ENCODE data around the gene PIK3C2G.

The PIK3C2G gene

GRCh38 chr12:18696971-18697602 lies 435.8 kb downstream of the PIK3C2G start:
- in situ Hi-C loops (cut with MboI; ENCODE audit: low sequenced_read_pairs), result no loop called here

All from HL-60/S4 (cell line).